ENCODE measurements around the gene NDP. TPM values are rescaled to one million over a fixed set of nuclear protein-coding genes. Genes with fewer than 3 reads are reported as not detected.

NDP gene
- total RNA-seq, 1 donor from 2014 or later: not detected

DNA sequence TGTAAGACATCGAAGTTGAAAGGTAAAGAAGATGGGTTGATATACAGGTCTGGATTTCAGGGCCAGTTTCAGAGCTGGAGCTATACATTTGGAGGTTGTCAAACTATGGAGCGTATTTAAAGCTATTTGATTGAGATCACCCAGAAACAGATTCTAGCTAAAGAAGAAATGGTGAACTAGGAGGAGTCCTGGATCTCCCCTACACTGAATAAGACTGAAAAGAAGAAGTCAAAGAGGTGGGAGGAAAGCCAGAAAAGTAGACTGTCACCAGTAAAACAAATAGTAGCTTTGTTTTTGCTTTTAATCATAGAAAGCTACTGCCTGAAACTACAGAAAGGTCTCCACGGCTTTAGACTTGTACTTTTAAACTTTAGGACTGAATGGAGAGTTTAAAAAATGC, 5.0 kb upstream of the NDP start:
- TF ChIP-seq, protein P1, sequence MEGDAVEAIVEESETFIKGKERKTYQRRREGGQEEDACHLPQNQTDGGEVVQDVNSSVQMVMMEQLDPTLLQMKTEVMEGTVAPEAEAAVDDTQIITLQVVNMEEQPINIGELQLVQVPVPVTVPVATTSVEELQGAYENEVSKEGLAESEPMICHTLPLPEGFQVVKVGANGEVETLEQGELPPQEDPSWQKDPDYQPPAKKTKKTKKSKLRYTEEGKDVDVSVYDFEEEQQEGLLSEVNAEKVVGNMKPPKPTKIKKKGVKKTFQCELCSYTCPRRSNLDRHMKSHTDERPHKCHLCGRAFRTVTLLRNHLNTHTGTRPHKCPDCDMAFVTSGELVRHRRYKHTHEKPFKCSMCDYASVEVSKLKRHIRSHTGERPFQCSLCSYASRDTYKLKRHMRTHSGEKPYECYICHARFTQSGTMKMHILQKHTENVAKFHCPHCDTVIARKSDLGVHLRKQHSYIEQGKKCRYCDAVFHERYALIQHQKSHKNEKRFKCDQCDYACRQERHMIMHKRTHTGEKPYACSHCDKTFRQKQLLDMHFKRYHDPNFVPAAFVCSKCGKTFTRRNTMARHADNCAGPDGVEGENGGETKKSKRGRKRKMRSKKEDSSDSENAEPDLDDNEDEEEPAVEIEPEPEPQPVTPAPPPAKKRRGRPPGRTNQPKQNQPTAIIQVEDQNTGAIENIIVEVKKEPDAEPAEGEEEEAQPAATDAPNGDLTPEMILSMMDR (IDR thresholded peaks at IDR 0.05; ENCODE audit: borderline replicate concordance): no peak
- H3K27ac ChIP-seq (replicated peaks): no peak overlapping the region
- H3K4me1 ChIP-seq: no peaks in the 10 kb centered on the region
- no peak overlapping the region for H3K4me3 ChIP-seq
- intact Hi-C loops (cut with micrococcal nuclease): loop anchor here (10.0 kb wide), 1 partner anchor 47 kb away; no protein-coding TSS in a partner anchor
- no peaks in the 10 kb centered on the region for H3K36me3 ChIP-seq
- H3K27me3 ChIP-seq (ENCODE audit: low read depth): no peaks in the 10 kb centered on the region
- H3K9me3 ChIP-seq (replicated peaks): no peaks in the 10 kb centered on the region
- DNase-seq: no peak

DNA sequence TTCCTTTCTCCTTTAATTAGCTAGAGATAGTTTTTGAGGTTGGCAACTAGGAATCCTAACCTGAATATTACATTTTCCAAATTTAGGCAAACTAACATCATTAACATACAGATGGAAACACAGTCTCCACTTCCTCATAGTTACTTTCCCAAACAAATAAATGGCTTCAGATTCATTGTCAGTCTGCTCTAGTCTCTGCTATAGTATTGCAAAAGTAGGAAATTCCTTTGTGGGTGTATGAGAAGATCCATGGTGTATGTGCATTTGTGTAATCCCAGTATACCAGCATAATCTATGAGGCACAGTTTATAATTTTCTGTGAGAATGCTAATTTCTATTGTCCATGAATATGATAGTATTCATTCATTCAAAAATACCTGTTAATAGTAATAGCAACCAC, 3.0 kb upstream of the NDP start:
- H3K4me1 ChIP-seq: no peaks in the 10 kb centered on the region
- no peaks in the 10 kb centered on the region for H3K27me3 ChIP-seq (ENCODE audit: low read depth)
- intact Hi-C loops (cut with micrococcal nuclease): loop anchor here (10.0 kb wide), 1 partner anchor 49 kb away; no protein-coding TSS in a partner anchor
- H3K27ac ChIP-seq (replicated peaks): no peak overlapping the region
- DNase-seq: no peak
- H3K9me3 ChIP-seq (replicated peaks): no peaks in the 10 kb centered on the region
- H3K4me3 ChIP-seq: no peak overlapping the region
- no peaks in the 10 kb centered on the region for H3K36me3 ChIP-seq
- TF ChIP-seq, protein P1 (IDR thresholded peaks at IDR 0.05; ENCODE audit: borderline replicate concordance): no peak

DNA sequence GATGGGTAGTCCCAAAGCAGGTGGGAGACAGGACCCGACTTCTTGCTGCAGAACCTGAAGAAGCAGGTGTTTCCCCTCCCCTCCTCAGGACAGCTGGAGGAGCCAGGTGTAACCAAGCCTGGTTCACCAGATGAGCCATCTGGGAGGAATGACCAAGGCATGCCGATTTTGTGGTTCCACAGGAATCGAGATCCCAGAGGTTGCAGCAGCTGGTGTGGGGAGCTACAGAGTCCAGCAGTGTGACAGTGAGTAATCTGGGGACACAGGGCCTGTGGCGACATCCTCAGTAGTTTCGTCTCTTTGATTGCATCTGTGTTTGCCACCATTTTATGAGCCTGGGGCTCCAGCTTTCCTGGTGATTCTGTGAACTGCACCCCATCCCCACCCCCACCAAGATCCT, 2.6 kb upstream of the NDP start:
- Histone ChIP-seq H3K4me3 (no peak overlapping the region), H3K4me1 (no peaks in the 10 kb centered on the region), H3K27ac (replicated peaks) (no peak overlapping the region), H3K27me3 (ENCODE audit: low read depth) (no peaks in the 10 kb centered on the region), H3K9me3 (replicated peaks) (no peaks in the 10 kb centered on the region), H3K36me3 (no peaks in the 10 kb centered on the region)
- TF ChIP-seq, protein P1 (IDR thresholded peaks at IDR 0.05; ENCODE audit: borderline replicate concordance): no peak
- DNase-seq: no peak
- intact Hi-C loops (cut with micrococcal nuclease): loop anchor here (10.0 kb wide), 1 partner anchor 49 kb away; no protein-coding TSS in a partner anchor

DNA sequence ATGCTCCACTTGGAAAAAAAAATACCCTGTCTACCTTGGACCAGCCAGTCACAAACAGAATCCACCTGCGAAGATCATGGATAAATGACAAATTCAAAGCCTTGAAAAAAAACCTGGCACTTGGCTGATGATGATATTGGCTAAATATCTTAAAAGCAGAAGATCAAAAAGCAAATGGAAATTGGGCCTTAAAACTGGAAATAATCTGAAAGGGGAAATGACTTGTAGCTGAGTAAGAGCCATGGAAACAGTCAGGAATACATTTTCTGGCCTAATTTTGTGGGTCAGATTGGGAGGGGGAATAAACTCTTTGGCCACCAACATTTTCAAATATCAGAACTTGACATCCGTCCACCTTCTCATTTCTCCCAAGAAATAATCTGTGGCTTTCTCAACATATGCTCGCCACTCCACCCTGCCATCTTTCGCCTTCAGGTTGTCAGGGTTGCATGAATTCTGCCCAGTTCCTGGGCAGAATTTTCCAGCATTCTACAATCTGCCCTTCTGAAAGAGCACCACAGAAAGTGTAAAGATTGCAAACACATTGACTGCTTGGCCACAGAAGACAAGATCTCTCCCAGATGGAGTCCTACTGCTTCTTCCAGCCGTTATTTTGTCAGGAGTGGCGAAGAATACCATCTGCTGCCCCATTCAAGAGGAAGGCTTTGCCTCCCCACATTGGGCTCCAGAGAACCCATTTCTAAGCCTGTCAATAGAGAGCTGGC, 1.7 kb upstream of the NDP start:
- H3K27me3 ChIP-seq (ENCODE audit: low read depth): no peaks in the 10 kb centered on the region
- TF ChIP-seq, protein P1 (IDR thresholded peaks at IDR 0.05; ENCODE audit: borderline replicate concordance): no peak
- intact Hi-C loops (cut with micrococcal nuclease): loop anchor here (10.0 kb wide), 1 partner anchor 50 kb away; no protein-coding TSS in a partner anchor

DNA sequence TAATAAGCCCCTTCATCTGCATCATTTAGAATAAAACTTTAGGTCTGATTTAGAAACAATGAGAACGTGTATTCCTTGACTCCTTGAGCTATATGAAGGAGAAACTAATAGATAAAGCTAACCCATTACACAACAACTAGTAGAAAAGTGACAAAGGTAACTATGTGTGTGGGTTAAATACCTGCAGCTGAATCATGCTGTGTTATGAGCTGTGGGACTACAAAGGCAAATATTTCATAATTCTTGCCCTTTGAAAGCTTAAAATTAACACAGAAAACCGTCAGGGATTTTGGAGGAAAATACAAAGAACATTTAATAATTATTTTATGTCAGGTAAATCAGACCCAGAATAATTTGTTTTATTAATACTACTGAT, 898 bp upstream of the NDP start:
- no peaks in the 10 kb centered on the region for H3K4me1 ChIP-seq
- H3K4me3 ChIP-seq: no peak overlapping the region
- intact Hi-C loops (cut with micrococcal nuclease): loop anchor here (10.0 kb wide), 1 partner anchor 51 kb away; no protein-coding TSS in a partner anchor
- TF ChIP-seq, protein P1 (IDR thresholded peaks at IDR 0.05; ENCODE audit: borderline replicate concordance): no peak
- H3K27me3 ChIP-seq (ENCODE audit: low read depth): no peaks in the 10 kb centered on the region
- H3K9me3 ChIP-seq (replicated peaks): no peaks in the 10 kb centered on the region
- H3K27ac ChIP-seq (replicated peaks): no peak overlapping the region
- no peak for DNase-seq
- H3K36me3 ChIP-seq: no peaks in the 10 kb centered on the region

More for the DNA sequence above, 1.7 kb upstream of the NDP start:
- Histone ChIP-seq H3K4me1 (no peaks in the 10 kb centered on the region), H3K27ac (replicated peaks) (no peak overlapping the region), H3K36me3 (no peaks in the 10 kb centered on the region), H3K9me3 (replicated peaks) (no peaks in the 10 kb centered on the region), H3K4me3 (no peak overlapping the region)
- no peak for DNase-seq
